IPS-18c (cell line): ENCODE measurements around the gene SIGLEC8.
"Not testable (repeated sequence)": the region's sequence is repeated elsewhere in the genome, so short reads cannot be mapped to it uniquely, and the experiment has no call there.

Source experiments
- H3K4me3 ChIP-seq: 2 replicates; pipeline ENCODE4 v1.7.0; 2013; ENCODE audit warnings: low read depth, mild to moderate bottlenecking, low read length, moderate library complexity; ENCODE audit not compliant: insufficient read depth
- H3K9me3 ChIP-seq: one replicate; pipeline ENCODE4 v1.6.1; 2013; ENCODE audit warnings: mild to moderate bottlenecking, low read length, moderate library complexity; ENCODE audit not compliant: control insufficient read depth, insufficient read depth

Gene SIGLEC8

GRCh38 chr19:51478381-51479234, 20.4 kb upstream of the SIGLEC8 start, which contains the start of gene CEACAM18:
Gene CEACAM18 (plus strand): TSS chr19:51478539.
- no peak within 1 kb of the TSS for H3K4me3 ChIP-seq
- H3K9me3 ChIP-seq = no peaks in the 10 kb centered on the region

GRCh38 chr19:51477344-51477743, 19.1 kb upstream of the SIGLEC8 start:
- no peaks in the 10 kb centered on the region for H3K9me3 ChIP-seq
- no peak overlapping the region for H3K4me3 ChIP-seq

- H3K9me3 ChIP-seq = no peaks in the 10 kb centered on the region
- no peak overlapping the region for H3K4me3 ChIP-seq
Observed at GRCh38 chr19:51476164-51476563, 17.9 kb upstream of the SIGLEC8 start.

- Histone ChIP-seq H3K4me3 (no peak overlapping the region), H3K9me3 (no peaks in the 10 kb centered on the region)
Observed at GRCh38 chr19:51473009-51473707, 14.9 kb upstream of the SIGLEC8 start.

- Histone ChIP-seq H3K4me3 (no peak overlapping the region), H3K9me3 (no peaks in the 10 kb centered on the region)
Observed at GRCh38 chr19:51472607-51473006, 14.4 kb upstream of the SIGLEC8 start.

- H3K9me3 ChIP-seq = no peaks in the 10 kb centered on the region
- no peak overlapping the region for H3K4me3 ChIP-seq
Observed at GRCh38 chr19:51471527-51471926, 13.3 kb upstream of the SIGLEC8 start.

GRCh38 chr19:51470966-51471365, 12.7 kb upstream of the SIGLEC8 start:
- no peak overlapping the region for H3K4me3 ChIP-seq
- H3K9me3 ChIP-seq = no peaks in the 10 kb centered on the region

- Histone ChIP-seq H3K9me3 (no peaks in the 10 kb centered on the region), H3K4me3 (no peak overlapping the region)
Observed at GRCh38 chr19:51469629-51470028, 11.4 kb upstream of the SIGLEC8 start.

GRCh38 chr19:51469162-51469561, 10.9 kb upstream of the SIGLEC8 start:
- no peaks in the 10 kb centered on the region for H3K9me3 ChIP-seq
- H3K4me3 ChIP-seq = no peak overlapping the region

- Histone ChIP-seq H3K4me3 (no peak overlapping the region), H3K9me3 (no peaks in the 10 kb centered on the region)
Observed at GRCh38 chr19:51468545-51468920, 10.3 kb upstream of the SIGLEC8 start.

- no peaks in the 10 kb centered on the region for H3K9me3 ChIP-seq
- H3K4me3 ChIP-seq = no peak overlapping the region
Observed at GRCh38 chr19:51467864-51468544, 9.8 kb upstream of the SIGLEC8 start.

GRCh38 chr19:51466723-51467122, 8.5 kb upstream of the SIGLEC8 start:
- H3K9me3 ChIP-seq = no peaks in the 10 kb centered on the region
- H3K4me3 ChIP-seq = no peak overlapping the region

GRCh38 chr19:51463976-51464581, 5.8 kb upstream of the SIGLEC8 start:
- H3K9me3 ChIP-seq, H3K4me3 ChIP-seq: not testable (repeated sequence)

GRCh38 chr19:51462681-51463080, 4.4 kb upstream of the SIGLEC8 start:
- H3K9me3 ChIP-seq = no peaks in the 10 kb centered on the region
- H3K4me3 ChIP-seq = no peak overlapping the region

- Histone ChIP-seq H3K9me3 (no peaks in the 10 kb centered on the region), H3K4me3 (no peak overlapping the region)
Observed at GRCh38 chr19:51462276-51462675, 4.0 kb upstream of the SIGLEC8 start.

- no peak overlapping the region for H3K4me3 ChIP-seq
Observed at GRCh38 chr19:51461723-51462161, 3.5 kb upstream of the SIGLEC8 start.

GRCh38 chr19:51460164-51460992, 2.1 kb upstream of the SIGLEC8 start:
- 0 out of 2 replicates have a peak overlapping the region, but pooled peaks have one; percentile 12 for H3K4me3 ChIP-seq
- no peaks in the 10 kb centered on the region for H3K9me3 ChIP-seq

More at GRCh38 chr19:51461723-51462161, 3.5 kb upstream of the SIGLEC8 start:
- H3K9me3 ChIP-seq = no peaks in the 10 kb centered on the region
